Skin of body (tissue), 2 donors: ENCODE results near the gene SLC66A1. TPM values are rescaled to one million over a fixed set of nuclear protein-coding genes. Genes with fewer than 3 reads are reported as not detected.
A peak's percentile ranks its signal among the peaks of the same experiment; 100 is the strongest.

Experiments
- DNase-seq: peaks from one replicate; lab custom pipeline; 2025; lab: John Stamatoyannopoulos, UW
- total RNA-seq: library from RNA; depleted of rRNA; stranded (reverse); fragments of >200 nt; gene quantifications from one replicate; pipeline ENCODE4 v1.2.3, GENCODE V29; 2014

SLC66A1 gene
- total RNA-seq, 1 donor from 2014 or later = 6.2 TPM

DNA sequence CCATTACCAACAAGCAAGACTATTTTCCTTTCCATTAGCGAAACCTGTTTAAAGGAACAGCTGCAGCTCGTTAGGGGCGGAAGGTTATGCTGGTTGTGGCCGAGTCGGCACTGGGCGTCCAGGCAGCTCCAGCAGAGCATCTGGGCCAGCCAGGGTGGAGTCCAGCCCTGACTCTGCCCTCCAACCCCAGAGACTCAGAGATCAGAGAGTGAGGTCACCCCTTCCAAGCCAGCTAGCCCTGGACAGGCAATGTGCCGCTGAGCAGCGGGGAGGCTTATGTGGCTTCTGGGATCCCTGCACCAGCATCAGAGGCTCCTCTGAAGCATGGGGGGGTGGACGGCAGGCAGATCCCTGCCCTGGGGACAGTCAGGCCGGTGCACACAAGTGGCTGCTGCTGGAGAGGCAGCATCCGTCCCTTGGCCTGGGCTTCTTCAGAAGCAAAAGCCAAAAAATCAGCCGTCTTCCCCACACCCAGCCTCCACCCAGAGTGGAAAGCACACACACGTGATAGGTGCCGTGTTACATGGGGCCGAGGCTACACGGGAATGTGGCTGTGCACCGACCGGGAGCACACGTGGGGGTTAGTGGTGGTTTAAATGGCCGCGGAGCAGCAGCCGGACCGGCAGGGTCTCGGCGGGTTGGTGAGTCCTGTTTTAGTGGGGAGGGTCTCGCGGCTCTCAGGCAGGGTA, 30.1 kb downstream of the SLC66A1 start:
- no peak for DNase-seq

DNA sequence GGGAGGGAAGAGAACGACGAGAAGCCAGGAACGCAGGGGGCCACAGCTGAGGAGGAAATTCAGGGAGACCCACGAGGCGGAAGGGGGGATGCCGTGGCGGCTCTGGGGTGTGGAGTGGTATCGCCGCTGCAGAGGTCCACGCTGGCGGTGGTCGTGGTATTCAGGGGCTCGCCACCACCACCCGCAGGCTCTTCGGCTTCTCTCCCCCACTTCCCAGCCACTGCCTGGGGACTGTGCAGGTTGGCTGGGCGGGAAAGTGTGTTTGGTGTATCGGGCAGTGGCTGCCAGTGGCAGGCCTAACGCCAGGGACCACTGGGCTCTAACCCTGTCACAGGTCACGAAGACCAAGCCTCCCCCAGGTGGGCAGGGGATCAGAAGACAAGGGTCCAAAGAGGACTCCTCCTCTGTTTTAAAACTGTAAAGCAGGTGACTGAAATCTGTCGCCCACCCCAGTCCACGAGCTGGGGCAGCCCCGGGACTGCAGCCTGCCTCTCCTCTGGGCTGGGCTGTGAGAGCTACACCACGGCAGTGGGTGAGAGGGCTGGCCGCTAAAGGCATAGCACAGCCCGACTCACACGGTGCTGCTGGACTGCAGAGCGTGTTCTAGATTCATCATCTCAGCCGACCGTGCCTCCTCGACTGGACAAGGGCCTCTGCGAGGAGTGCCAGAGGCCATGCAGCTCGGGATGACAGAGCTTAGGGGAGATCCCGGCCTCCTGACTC, 30.9 kb downstream of the SLC66A1 start:
- no peak for DNase-seq

DNA sequence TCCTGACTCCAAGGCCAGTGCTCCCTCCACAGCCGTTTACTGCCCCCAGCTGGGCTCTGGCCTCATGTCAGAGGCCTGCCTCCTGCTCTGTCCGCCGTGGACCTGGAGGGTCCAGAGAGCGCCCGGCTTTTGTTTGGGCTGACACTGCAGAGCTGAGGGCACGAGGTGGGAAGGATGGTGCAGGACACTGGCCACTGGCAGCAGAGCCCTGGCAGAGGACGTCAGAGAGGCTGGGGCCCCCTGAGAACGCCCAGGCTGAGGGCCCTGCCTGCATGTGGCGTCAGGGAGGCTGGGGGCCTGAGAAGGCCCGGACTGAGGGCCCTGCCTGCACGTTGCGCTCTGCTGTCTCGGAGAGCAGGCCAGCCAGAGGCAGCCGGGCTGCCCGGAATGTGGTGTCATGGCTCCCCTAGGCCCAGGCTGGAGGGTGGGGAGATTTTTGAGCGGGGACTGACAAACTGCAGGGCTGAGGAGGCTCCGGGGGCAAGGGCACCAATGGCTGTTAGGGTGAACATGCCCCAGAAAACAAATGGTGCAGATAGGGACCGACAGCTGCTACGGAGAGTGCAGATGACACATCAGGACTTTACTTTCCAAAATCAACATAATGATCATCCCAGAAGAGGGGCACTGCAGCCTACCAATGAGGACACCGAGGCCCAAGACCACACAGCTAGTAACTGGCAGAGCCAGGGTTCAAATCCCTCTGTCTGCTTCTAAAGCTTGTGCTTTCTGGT, 31.7 kb downstream of the SLC66A1 start:
- no peak for DNase-seq

DNA sequence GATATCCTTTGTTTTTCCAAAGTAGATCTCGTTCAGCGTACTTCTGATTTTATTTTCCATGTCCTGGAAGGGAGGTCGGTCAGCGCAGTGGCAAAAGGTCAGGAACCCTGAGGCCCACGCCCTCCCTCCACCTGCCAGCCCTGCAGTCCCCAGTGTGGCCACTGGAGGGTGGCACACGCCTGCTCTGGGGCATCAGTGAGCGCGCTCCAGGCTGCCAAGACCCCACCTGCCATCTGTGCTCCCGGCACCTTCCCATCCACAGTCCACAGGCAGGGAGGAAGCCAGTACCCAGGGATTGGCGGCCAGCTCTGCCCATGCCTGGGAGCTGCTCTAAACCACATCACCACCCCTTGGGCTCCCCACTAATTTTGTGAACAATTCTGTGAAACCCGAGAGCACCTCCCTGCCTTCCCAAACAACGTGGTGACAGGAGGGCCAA, 32.3 kb downstream of the SLC66A1 start:
- DNase-seq = no peak

DNA sequence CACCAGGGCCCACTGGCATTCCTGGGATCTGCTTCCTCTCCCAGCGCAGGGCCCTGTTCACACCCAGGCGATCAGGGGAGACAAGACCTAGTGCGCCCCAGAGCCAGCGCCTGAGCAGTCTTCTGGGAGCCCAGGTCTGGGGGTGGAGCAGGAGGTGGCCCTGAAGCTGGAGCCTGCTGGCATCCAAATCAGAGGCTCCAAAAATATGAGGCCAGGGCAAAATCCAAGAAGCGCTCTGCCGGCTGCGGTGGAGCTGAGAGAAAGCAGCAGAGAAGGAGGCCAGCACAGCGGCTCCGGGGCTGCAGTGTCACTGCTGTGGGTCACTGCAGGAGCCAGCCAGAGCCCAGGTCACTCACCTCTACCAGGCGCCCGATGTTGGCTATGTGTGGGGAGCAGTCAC, 32.7 kb downstream of the SLC66A1 start:
- DNase-seq = no peak

DNA sequence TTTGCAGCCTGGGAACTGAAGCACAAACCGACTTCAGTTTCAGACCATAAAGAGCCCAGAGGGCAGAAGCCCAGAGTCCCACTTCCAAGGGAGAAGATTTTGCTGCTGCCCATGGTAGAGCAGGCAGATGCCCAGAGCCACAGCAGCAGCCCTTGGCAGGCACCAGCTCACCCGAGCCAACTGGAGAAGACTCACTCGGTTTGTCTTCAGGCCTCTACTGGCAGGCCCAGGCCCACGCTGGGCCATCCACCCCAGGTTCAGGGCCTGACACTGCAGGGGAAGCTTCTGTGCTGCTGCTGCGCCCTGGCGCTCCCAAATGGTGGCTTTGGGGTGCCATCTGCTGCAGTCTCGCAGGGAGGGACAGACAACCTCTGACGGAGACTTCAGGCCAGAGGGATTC, 33.3 kb downstream of the SLC66A1 start:
- DNase-seq = no peak

DNA sequence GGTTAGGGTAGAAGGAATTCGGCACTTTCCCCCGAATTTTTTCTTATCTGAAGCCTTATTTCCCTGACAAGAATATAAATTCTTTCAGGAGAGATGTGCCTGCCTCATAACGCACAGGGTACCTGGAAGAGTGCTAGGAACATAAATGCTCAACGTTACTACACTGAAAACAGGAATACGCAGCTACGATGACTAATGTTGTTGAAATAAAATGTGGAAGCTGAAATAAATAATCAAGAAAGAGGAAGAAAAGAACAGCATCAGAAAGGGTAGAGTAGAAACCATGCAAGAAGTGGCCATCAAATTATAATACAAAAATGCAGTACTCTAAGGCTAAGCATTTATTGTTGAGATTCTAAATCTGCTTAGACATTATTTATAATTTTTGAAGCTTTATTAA, 33.9 kb downstream of the SLC66A1 start:
- DNase-seq = no peak

DNA sequence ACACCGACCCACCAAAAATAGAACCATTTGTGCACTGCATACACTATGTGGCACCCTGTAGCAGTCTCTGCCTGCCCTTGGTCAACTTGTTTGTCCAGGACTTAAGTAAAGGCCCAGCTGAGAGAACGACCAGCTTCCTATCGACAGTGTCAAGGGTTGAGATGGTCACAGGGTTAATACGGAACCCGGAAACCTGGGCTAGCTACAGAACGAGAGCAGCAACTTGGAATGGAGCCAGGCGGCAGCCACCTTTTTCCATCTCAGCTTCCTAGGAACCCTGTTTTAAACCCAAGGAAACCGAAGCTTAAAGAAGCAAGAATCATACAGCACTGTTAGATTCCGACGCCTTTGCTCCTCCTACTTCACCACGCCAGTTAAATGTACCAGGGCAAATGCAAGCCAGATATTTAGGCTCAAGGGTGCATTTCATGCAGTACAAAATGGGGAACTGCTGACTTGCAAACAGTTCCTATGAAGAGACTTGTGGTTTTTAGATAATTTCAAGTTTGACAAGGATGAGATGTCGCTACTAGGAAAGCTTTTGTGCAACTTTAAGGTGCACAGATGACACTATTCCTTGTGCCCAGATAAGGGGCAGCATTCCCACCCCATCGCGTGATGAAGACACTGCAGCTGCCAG, 35.5 kb downstream of the SLC66A1 start:
- DNase-seq = peak; percentile 14

DNA sequence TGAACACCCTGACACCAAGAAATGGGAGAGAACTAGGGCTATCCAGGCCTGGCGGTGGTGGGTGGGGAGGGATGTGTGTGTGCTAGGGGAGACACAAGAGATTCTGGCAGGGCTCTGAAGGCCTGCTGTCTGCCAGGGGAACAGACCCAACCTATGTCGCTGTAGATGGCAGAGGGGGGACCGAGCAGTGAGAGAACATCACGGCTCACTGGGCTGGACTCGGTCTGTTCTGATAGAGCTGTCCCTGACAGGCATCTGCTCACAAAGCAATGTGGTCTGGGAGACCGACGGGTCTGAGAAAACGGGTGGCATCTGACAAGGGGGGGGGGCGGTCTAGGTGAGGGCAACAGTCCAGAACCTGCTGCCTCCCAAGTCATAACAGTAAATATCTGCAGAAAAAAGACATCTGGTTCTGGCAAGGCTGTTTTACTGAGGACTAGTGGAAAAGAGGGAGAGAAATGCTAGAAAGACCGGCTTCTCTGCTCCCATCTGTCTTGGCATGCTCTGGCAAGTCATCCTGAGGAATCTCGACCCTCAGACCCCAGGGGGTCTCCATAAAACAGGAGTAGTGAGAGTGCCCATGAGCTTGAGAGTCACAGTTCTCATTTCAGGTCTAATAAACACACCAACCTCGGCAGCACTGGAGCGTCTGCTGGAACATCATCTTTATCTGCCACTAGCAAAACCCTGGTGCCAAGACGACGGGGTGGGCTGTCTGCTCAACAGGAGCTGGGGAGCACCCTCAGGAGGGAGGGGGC, 36.5 kb downstream of the SLC66A1 start:
- DNase-seq = no peak

DNA sequence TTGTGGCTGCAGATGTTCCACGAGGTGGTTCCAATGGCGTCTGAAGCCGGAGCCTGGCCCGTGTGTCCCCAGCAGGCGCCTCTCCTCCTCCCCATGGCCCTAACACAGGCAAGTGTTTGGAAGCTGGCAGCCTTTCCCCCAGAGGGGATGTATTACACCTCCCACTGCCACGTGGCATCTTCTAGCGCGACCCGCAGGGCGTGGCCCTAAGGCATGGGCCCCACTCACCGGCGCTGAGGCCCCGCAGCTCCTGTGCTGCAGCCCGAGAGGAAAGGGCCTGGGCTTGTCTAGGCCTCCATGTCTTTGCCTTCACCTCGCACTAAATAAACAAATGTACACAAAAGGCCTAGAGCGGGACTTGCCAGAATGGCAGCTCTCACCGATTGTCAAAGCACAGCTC, 37.9 kb downstream of the SLC66A1 start:
- DNase-seq = no peak

DNA sequence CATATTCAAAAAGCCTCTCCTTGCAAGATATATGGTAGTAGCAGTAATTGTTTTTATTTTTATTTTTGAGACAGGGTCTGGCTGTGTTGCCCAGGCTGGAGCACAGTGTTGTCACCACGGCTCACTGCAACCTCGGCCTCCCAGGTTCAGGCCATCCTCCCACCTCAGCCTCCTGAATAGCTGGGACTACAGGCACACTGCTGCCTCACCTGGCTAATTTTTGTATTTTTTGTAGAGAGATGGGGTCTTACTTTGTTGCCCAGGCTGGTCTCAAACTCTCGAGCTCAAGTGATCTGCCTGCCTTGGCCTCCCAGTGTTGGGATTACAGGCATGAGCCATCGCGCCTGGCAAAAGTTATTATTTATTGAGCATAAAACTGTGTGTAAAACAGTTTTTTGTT, 38.4 kb downstream of the SLC66A1 start:
- DNase-seq = no peak

DNA sequence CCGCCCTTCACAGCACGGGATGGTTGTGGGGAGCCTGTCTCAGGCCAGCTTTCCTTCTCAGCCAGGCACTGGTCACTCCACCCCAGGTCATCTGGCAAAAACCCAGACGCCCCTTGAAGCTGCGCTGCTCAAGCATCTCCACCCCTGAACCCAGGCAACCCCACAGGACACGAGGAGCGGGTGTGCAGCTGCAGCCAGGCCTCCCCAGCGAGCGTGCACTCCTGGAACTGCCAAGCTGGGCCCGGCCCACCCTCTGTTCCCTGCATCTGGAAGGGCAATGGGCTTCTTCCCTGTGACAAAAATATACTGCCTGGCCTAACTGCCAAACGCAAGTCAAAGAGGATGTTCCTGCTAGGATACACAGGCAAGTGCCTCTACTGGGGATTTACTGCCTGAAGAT, 39.7 kb downstream of the SLC66A1 start:
- DNase-seq = no peak

DNA sequence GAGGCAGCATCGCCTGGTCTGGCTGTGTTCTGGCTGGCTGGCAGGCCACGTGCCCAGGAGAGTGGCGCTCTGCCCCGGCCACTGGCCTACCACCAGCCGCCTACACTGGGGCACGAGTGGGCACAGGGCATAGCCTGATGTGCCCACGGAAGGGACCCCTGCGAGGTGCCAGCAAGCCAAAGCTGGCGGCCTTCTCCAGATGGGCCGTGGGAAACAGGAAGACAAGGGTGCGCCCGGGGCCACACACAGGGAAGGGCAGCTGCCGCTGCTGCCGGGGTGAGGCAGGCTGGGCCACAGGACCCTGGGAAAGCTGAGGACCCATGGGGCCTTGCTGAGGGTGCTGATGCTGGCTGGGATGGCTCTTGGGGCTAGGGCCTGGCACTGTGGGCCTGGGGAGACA, 40.7 kb downstream of the SLC66A1 start:
- DNase-seq = no peak

DNA sequence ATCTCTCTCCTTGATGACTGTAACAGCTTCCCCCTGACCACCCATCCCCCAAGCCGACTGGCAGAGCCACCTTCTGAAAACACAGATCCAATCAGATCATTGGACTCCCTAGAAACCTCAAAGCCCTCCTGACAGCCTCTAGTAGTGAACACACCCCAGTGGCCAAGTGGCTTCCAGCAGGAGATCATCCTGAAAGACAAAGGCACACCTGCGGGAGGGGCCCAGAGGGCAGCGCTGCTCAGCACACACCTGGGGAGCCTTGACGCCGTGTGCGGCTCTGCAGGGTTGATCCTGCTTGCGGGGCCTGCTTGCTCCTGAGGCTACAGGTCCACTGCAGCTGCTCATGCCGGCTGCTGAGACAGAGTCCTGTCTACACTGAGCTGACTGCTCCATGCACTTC, 41.5 kb downstream of the SLC66A1 start:
- no peak for DNase-seq

DNA sequence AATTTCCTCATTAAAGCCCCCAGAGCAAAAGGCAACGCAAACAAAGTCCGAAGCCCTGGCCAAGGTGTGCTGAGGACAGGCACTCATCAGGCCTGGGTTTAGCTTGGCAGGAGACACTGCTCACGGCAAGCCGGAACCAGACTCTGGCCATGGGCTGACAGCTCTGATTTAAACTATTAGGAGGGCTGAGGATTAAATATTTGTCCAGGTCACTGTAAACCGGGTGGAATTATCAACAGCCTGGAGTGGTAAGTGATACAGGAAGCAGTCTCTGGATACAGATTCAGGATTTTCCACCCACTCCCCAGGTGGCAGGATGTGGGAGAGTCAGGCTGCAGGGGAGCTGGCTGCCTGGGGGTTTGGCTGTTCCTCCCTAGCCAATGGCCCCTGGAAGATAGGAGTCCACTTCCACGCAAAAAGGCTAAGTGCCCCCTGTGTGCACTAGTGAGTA, 42.4 kb downstream of the SLC66A1 start:
- no peak for DNase-seq

DNA sequence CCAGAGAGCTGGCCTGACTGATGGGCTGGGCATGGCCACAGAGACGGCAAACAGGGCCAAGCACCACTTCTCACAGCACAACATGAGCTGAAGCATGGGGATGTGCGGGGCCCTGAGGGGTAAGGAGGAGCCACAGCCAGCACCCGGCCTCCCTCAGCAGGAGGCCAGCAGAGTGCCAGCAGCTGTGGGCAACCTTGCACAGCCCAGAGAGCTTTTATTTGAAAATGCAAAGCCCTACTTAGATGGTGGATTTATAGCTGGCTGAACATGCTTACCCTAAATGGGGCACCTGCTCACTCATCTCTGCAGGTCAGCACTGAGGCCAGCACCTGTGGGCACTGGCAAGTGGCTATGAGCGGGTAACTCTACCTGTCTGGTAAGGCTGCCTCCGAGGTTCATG, 44.1 kb downstream of the SLC66A1 start:
- no peak for DNase-seq

DNA sequence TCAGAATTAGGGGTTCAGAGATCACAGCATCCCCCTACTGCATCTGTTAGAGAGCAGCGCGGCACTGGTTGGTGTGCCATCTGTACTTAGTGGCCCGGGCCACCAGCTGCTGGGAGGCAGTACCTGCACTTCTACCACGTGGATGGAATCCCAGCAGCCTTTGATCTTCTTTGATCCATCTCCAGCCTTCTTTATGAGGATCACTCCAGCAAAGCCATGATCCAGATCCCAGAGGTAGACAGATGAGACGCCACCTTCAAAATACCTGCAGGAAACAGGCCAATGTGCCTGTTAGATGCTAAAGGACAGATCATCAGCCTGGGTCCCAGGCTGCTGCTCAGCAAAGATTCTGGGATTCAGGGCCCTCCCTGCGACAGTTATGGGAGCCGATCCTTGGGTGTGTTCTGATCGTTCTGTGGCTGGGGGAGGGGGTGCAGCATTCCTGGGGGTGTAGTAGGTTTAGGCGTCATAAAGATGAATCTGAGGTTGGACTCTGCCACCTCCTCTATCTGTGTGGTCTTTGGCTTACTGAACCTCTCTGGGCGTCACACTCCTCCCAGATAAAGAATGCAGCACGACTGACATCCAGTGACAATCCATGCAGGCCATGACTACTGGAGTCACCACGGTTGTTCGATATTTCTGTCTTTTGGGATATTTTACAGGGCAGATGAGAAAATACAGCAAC, 45.3 kb downstream of the SLC66A1 start:
- DNase-seq = no peak

DNA sequence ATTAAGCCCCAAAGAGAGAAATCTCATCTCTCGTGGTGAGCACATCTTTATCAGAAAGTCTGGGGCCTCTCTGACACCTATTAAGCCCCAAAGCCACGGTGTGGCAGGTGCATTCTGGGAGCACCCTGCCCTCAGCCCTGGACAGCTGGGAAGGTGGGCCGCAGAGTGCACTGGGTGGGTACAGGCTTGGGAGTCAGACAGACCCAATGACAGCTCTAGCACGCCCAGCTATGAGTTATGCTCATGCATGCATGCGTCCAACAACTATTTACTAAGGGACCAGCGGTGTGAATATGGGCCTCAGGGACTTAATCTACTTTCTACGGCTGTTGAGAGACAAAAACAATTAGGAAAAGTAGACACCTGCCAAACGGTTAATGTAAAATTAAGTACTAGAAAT, 46.6 kb downstream of the SLC66A1 start:
- no peak for DNase-seq

DNA sequence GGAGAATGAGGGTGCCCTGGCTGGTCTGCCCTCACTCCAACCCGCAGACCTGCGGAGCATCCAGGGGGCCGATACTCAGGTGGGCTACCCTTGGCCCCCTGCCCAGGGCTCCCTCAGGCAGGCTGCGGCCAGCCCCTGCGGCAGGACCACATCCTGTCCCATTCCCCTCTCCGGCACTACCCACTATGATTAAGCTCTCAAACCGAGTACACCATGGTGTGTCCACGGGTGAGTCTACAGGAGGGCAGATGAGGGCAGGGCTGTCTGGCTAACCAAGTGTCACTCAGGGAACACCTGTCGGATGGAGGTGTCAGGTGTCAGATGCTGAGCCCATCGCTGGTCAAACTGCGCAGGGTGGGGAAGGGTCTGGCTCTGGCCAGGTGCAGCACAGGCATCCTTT, 47.2 kb downstream of the SLC66A1 start:
- DNase-seq = no peak

DNA sequence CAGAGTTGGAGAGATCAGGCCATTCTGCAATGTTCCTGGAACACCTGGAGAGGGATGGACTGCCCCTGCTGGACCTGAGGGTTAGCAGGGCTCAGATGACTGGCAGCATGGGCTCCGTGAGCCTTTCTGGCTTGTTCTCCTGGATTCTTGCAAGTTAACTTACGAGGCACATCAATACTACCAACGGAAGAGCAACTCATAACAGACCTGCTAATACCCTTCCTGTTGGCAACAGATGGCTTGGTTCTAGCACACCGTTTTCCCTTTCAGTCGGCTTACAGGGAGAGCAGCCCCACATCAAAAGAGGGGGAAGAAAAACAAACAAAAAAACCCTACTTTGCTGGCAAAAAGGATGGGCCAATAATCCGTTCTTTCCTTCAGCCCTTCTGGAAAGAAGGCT, 47.9 kb downstream of the SLC66A1 start:
- no peak for DNase-seq

DNA sequence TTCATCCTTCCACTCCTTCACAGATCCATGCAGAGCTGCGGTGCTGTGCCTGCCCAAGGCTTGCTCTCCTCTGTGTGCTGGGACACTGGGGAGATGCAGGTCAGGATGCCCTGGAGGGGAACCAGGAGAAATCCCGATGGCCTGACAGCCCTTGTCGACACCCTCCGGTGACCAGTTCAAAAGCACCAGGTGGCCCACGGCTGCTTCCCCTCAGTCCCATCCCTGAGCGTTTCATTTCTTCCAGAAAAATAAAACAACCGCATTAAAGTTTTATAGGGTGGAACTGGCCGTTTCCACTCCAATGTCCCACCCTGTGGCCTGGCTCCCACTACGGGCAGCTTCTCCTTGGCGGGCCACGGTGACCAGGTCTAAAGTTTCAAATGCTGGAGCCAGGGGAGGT, 48.3 kb downstream of the SLC66A1 start:
- DNase-seq = no peak
